Right atrium auricular region (tissue), 2 donors: ENCODE measurements around the gene PPP3CA. TPM values are rescaled to one million over a fixed set of nuclear protein-coding genes. Genes with fewer than 3 reads are reported as not detected.

Experiments used
- DNase-seq: peaks from one replicate; pipeline ENCODE4 v3.0.0-alpha.2; 2019; ENCODE audit warnings: low spot score
- H3K27ac ChIP-seq, 2 donors: fragments of 200-600 bp; sonication (generic); 1 replicate in 1 of 2; 2 replicates in 1 of 2; pipeline ENCODE4 v1.5.1; 2016 to 2019
- H3K27me3 ChIP-seq, 2 donors: fragments of 200-600 bp; sonication (generic); one replicate each; pipeline versions ENCODE4 v1.5.1 to v1.6.0; 2017 to 2019
- H3K36me3 ChIP-seq: fragments of 200-600 bp; sonication (generic); one replicate; pipeline ENCODE4 v1.5.1; 2016
- H3K4me1 ChIP-seq, 2 donors: fragments of 200-600 bp; sonication (generic); one replicate each; pipeline versions ENCODE4 v1.5.1 to v1.6.0; 2017 to 2019
- H3K4me3 ChIP-seq, 2 donors: fragments of 200-600 bp; sonication (generic); 1 replicate in 1 of 2; 2 replicates in 1 of 2; pipeline ENCODE4 v1.5.1; 2017 to 2019; ENCODE audit warnings: mild to moderate bottlenecking in 1 of 2, moderate library complexity in 1 of 2
- H3K9me3 ChIP-seq, 2 donors: fragments of 200-600 bp; sonication (generic); one replicate each; pipeline ENCODE4 v1.5.1; 2019
- CTCF ChIP-seq, 2 donors: fragments of 200-600 bp; sonication (generic); IDR thresholded peaks; one replicate each; pipeline ENCODE4 v1.5.1; 2019; ENCODE audit warnings: antibody characterized with exemption in 2 of 2
- total RNA-seq, 2 donors: library from RNA; depleted of rRNA; stranded (reverse); fragments of >200 nt; gene quantifications; one replicate each; pipeline ENCODE4 v1.1.0, GENCODE V29; 2016

The PPP3CA gene
- total RNA-seq, 2 donors from 2014 or later, result 11.2 to 15.7 TPM

- Histone ChIP-seq H3K4me1 (no peaks in the 10 kb centered on the region), H3K36me3 (no peaks in the 10 kb centered on the region), H3K27me3 (no peaks in the 10 kb centered on the region), H3K9me3 (no peaks in the 10 kb centered on the region), H3K4me3 (no peak overlapping the region), H3K27ac (no peak overlapping the region)
- DNase-seq, result no peak
- no peak for TF ChIP-seq CTCF (IDR thresholded peaks at IDR 0.05)
Observed at GRCh38 chr4:101066626-101067170, 280.6 kb downstream of the PPP3CA start.

- H3K36me3 ChIP-seq, result no peaks in the 10 kb centered on the region
- DNase-seq, result no peak
- no peaks in the 10 kb centered on the region for H3K27me3 ChIP-seq
- no peaks in the 10 kb centered on the region for H3K4me1 ChIP-seq
- H3K27ac ChIP-seq, result no peak overlapping the region
- no peaks in the 10 kb centered on the region for H3K9me3 ChIP-seq
- no peak for TF ChIP-seq CTCF (IDR thresholded peaks at IDR 0.05)
- H3K4me3 ChIP-seq, result no peak overlapping the region
Observed at GRCh38 chr4:101065935-101066485, 281.3 kb downstream of the PPP3CA start.

GRCh38 chr4:101065346-101065745 lies 282.0 kb downstream of the PPP3CA start:
- DNase-seq, result no peak
- no peak for TF ChIP-seq CTCF (IDR thresholded peaks at IDR 0.05)
- H3K9me3 ChIP-seq, result no peaks in the 10 kb centered on the region
- no peaks in the 10 kb centered on the region for H3K36me3 ChIP-seq
- H3K4me3 ChIP-seq, result no peak overlapping the region
- H3K4me1 ChIP-seq, result no peaks in the 10 kb centered on the region
- H3K27me3 ChIP-seq, result no peaks in the 10 kb centered on the region
- no peak overlapping the region for H3K27ac ChIP-seq

GRCh38 chr4:101064541-101065180 lies 282.7 kb downstream of the PPP3CA start:
- H3K4me1 ChIP-seq, result no peaks in the 10 kb centered on the region
- no peak for TF ChIP-seq CTCF (IDR thresholded peaks at IDR 0.05)
- H3K27me3 ChIP-seq, result no peaks in the 10 kb centered on the region
- no peak overlapping the region for H3K4me3 ChIP-seq
- no peaks in the 10 kb centered on the region for H3K9me3 ChIP-seq
- H3K27ac ChIP-seq, result no peak overlapping the region
- H3K36me3 ChIP-seq, result no peaks in the 10 kb centered on the region
- DNase-seq, result no peak

GRCh38 chr4:101055392-101055791 lies 291.9 kb downstream of the PPP3CA start:
- no peaks in the 10 kb centered on the region for H3K27me3 ChIP-seq
- H3K4me1 ChIP-seq, result no peaks in the 10 kb centered on the region
- DNase-seq, result no peak
- no peak overlapping the region for H3K4me3 ChIP-seq
- no peaks in the 10 kb centered on the region for H3K36me3 ChIP-seq
- H3K9me3 ChIP-seq, result no peaks in the 10 kb centered on the region
- H3K27ac ChIP-seq, result no peak overlapping the region
- TF ChIP-seq CTCF (IDR thresholded peaks at IDR 0.05), result no peak
